K562 (cell line): ENCODE data around the gene POU3F1. TPM values are rescaled to one million over a fixed set of nuclear protein-coding genes. Genes with fewer than 3 reads are reported as not detected.

Experiments
- ARHGAP35 ChIP-seq: fragments of 450-650 bp; IDR thresholded peaks from 2 replicates; pipeline ENCODE4 v1.6.1; 2018; ENCODE audit not compliant: partially characterized antibody
- BCOR ChIP-seq: fragments of 450-650 bp; IDR thresholded peaks from 2 replicates; pipeline ENCODE4 v1.6.1; 2016
- CAMTA2 ChIP-seq: fragments of 250-450 bp; sonication (Bioruptor Pico); conservative IDR thresholded peaks from 2 replicates; pipeline ENCODE4 v1.5.1; 2022
- CBX1 ChIP-seq: sonication (generic); IDR thresholded peaks from 2 replicates; pipeline ENCODE4 v1.6.1; 2016; ENCODE audit warnings: antibody characterized with exemption, low read depth, mild to moderate bottlenecking
- CREBBP ChIP-seq: IDR thresholded peaks from one replicate; pipeline ENCODE4 v1.6.1; 2012; ENCODE audit warnings: low read depth, mild to moderate bottlenecking, control low read depth, inconsistent platforms, low read length
- DDX20 ChIP-seq: fragments of 450-650 bp; IDR thresholded peaks from 2 replicates; pipeline ENCODE4 v1.6.1; 2016; ENCODE audit warnings: missing genetic modification characterization, low read depth, mild to moderate bottlenecking, missing compliant biosample characterization, moderate library complexity
- ESRRA ChIP-seq: fragments of 450-650 bp; IDR thresholded peaks from 2 replicates; pipeline ENCODE4 v1.6.1; 2014; ENCODE audit warnings: low read depth, mild to moderate bottlenecking, moderate library complexity, borderline replicate concordance
- FOXK2 ChIP-seq, 2 experiments: fragments of 450-650 bp; IDR thresholded peaks in 1 of 2; conservative IDR thresholded peaks in 1 of 2; 2 replicates each; pipeline ENCODE4 v1.6.1; 2016; ENCODE audit warnings: low read depth in 2 of 2, mild to moderate bottlenecking in 1 of 2
- IFI16 ChIP-seq: fragments of 250-450 bp; sonication (Bioruptor Pico); IDR thresholded peaks from 2 replicates; pipeline ENCODE4 v2.1.2; 2022; ENCODE audit warnings: mild to moderate bottlenecking, inconsistent platforms
- KLF1 ChIP-seq: fragments of 450-650 bp; IDR thresholded peaks from 2 replicates; pipeline ENCODE4 v1.6.1; 2016; ENCODE audit warnings: missing genetic modification characterization, missing compliant biosample characterization
- KLF6 ChIP-seq: fragments of 250-450 bp; sonication (Bioruptor Pico); IDR thresholded peaks from 2 replicates; pipeline ENCODE4 v1.4.0; 2020; ENCODE audit warnings: mild to moderate bottlenecking, moderate library complexity, borderline replicate concordance
- PHB ChIP-seq: fragments of 250-450 bp; sonication (Bioruptor Pico); IDR thresholded peaks from 2 replicates; pipeline ENCODE4 v1.5.0; 2021
- SAFB ChIP-seq: fragments of 200-400 bp; formaldehyde crosslinking; IDR thresholded peaks from 2 replicates; pipeline ENCODE4 v1.6.1; 2017; ENCODE audit warnings: low read depth, low read length, borderline replicate concordance
- SMARCC2 ChIP-seq: fragments of 450-650 bp; IDR thresholded peaks from 2 replicates; pipeline ENCODE4 v1.6.1; 2017; ENCODE audit warnings: antibody characterized with exemption, moderate library complexity, mild to moderate bottlenecking, low read depth
- STAT5A ChIP-seq: IDR thresholded peaks from 2 replicates; pipeline ENCODE4 v1.6.1; 2012; ENCODE audit warnings: low read length, inconsistent platforms, borderline replicate concordance
- ZBTB8A ChIP-seq: fragments of 450-650 bp; IDR thresholded peaks from 2 replicates; pipeline ENCODE4 v1.6.1; 2018; ENCODE audit warnings: mild to moderate bottlenecking, moderate library complexity; ENCODE audit not compliant: partially characterized antibody
- ZC3H8 ChIP-seq: fragments of 450-650 bp; IDR thresholded peaks from 2 replicates; pipeline ENCODE4 v1.6.1; 2017
- ZNF121 ChIP-seq: sonication (generic); formaldehyde crosslinking; conservative IDR thresholded peaks from 2 replicates; pipeline ENCODE4 v1.8.0; 2022; ENCODE audit warnings: missing genetic modification reagents
- ZNF232 ChIP-seq: sonication (generic); formaldehyde crosslinking; IDR thresholded peaks from 2 replicates; pipeline ENCODE4 v1.8.0; 2022; ENCODE audit warnings: mild to moderate bottlenecking, missing genetic modification reagents
- polyA plus RNA-seq, 8 experiments: library from polyadenylated mRNA; depleted of rRNA in 4 of 8; stranded (reverse) in 5 of 8; unstranded in 3 of 8; fragments of >200 nt; fragmentation: Nextera tagmentation in 2 of 8; fragmentation: Illumina TruSeq in 1 of 8; extraction: Ambion mirVana in 2 of 8; extraction: Trizol in 1 of 8; gene quantifications; 2 replicates each; pipeline versions ENCODE4 v1.2.1 to v1.2.3, GENCODE V29; 2011 to 2014; ENCODE audit warnings: inconsistent platforms in 1 of 8, missing spikeins in 1 of 8
- total RNA-seq, 7 experiments: library from RNA; depleted of rRNA in 6 of 7; stranded (reverse); fragments of >200 nt in 6 of 7; fragmentation: Illumina TruSeq in 2 of 7; extraction: Trizol in 2 of 7; gene quantifications; 2 replicates each; pipeline versions ENCODE4 v1.2.1 to v1.2.3, GENCODE V29; 2011 to 2021; ENCODE audit warnings: low replicate concordance in 1 of 7
- TF ChIP-seq, protein P1 (sequence below): IDR thresholded peaks from 2 replicates; pipeline ENCODE4 v1.6.1; 2011; ENCODE audit warnings: borderline replicate concordance, low read depth, mild to moderate bottlenecking, moderate library complexity, low read length; ENCODE audit not compliant: insufficient read depth, poor library complexity, severe bottlenecking
- TF ChIP-seq, protein P2 (sequence below): fragments of 150-350 bp; IDR thresholded peaks from 2 replicates; pipeline ENCODE4 v1.6.1; 2014; ENCODE audit warnings: low read depth, mild to moderate bottlenecking, low read length, borderline replicate concordance
- TF ChIP-seq, protein P3 (sequence below): fragments of 450-650 bp; formaldehyde crosslinking; IDR thresholded peaks from 2 replicates; pipeline ENCODE4 v1.4.0; 2020; ENCODE audit warnings: mild to moderate bottlenecking, mixed read lengths

The POU3F1 gene
- total and polyA plus RNA-seq, 9 of the 15 experiments (the other 6 are each of a cell fraction or from before 2014, with no cell fraction given), result 0.09 TPM; not detected in 8

DNA sequence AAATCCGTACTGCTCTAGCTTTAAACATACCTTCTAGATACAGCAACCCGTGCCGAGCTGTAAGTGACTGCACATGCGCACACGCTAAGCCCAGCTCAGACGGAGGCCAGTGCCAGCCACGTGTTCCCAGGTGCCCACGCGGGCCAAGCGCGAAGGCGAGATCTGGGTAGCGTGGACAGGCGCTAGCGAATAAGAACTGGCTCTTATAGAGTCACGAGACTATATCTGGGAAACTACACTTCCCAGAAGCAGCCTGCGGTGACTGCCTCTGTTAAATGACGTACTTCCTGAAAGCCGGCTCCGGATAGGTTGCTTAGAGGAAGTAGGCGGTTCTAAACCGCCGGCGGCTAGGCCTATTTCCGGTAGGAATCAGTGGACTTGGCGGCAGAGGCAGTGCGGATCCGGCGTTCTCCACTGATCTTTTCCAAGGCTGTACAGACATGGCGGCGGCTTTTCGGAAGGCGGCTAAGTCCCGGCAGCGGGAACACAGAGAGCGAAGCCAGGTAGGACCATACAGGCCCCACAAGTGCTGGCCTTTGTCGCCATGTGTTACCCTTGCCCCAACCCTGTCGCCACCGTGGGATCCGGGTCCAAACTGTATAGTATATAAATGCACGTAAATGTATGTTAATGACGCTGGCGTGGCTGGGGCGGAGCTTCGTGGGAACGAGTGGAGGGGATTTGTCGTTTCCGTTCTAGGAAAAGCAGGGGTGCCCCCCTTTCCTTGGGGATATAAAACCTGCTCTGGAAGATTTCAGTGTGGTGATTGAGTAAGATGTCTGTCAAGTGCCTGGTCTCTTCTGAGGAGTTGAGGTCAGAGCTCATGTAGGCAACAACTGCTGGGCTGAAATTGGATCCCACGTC, 34.0 kb downstream of the POU3F1 start, which contains the start of gene UTP11 (continued):
- TF ChIP-seq, protein P1, sequence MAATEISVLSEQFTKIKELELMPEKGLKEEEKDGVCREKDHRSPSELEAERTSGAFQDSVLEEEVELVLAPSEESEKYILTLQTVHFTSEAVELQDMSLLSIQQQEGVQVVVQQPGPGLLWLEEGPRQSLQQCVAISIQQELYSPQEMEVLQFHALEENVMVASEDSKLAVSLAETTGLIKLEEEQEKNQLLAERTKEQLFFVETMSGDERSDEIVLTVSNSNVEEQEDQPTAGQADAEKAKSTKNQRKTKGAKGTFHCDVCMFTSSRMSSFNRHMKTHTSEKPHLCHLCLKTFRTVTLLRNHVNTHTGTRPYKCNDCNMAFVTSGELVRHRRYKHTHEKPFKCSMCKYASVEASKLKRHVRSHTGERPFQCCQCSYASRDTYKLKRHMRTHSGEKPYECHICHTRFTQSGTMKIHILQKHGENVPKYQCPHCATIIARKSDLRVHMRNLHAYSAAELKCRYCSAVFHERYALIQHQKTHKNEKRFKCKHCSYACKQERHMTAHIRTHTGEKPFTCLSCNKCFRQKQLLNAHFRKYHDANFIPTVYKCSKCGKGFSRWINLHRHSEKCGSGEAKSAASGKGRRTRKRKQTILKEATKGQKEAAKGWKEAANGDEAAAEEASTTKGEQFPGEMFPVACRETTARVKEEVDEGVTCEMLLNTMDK, result no peak
- TF ChIP-seq FOXK2 (conservative IDR thresholded peaks at IDR 0.05 in 1 of 2, IDR thresholded peaks at IDR 0.05 in 1 of 2; ENCODE audit: low read depth in 2 of 2) (peak in 1 of 2 experiments; percentile 70; a peak in 2 of 4 replicates), CAMTA2 (CRISPR knock-in tag) (no peak), STAT5A (no peak), IFI16 (CRISPR knock-in tag) (peak; percentile 93), CBX1 (peak; percentile 95), DDX20 (tag) (no peak), SMARCC2 (no peak), ZNF121 (CRISPR knock-in tag) (no peak), KLF1 (no peak), PHB (CRISPR knock-in tag) (no peak), CREBBP (no peak), ZC3H8 (no peak), KLF6 (CRISPR knock-in tag) (peak; percentile 95), SAFB (peak; percentile 51; the same call in 1 of the 2 replicates), ARHGAP35 (no peak), BCOR (no peak), ZBTB8A (no peak), ZNF232 (peak; percentile 95), ESRRA (peak; percentile 85; the same call in 1 of the 2 replicates)
- TF ChIP-seq, protein P2, sequence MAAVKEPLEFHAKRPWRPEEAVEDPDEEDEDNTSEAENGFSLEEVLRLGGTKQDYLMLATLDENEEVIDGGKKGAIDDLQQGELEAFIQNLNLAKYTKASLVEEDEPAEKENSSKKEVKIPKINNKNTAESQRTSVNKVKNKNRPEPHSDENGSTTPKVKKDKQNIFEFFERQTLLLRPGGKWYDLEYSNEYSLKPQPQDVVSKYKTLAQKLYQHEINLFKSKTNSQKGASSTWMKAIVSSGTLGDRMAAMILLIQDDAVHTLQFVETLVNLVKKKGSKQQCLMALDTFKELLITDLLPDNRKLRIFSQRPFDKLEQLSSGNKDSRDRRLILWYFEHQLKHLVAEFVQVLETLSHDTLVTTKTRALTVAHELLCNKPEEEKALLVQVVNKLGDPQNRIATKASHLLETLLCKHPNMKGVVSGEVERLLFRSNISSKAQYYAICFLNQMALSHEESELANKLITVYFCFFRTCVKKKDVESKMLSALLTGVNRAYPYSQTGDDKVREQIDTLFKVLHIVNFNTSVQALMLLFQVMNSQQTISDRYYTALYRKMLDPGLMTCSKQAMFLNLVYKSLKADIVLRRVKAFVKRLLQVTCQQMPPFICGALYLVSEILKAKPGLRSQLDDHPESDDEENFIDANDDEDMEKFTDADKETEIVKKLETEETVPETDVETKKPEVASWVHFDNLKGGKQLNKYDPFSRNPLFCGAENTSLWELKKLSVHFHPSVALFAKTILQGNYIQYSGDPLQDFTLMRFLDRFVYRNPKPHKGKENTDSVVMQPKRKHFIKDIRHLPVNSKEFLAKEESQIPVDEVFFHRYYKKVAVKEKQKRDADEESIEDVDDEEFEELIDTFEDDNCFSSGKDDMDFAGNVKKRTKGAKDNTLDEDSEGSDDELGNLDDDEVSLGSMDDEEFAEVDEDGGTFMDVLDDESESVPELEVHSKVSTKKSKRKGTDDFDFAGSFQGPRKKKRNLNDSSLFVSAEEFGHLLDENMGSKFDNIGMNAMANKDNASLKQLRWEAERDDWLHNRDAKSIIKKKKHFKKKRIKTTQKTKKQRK, result peak; percentile 24; the same call in 1 of the 2 replicates
- TF ChIP-seq, protein P3, sequence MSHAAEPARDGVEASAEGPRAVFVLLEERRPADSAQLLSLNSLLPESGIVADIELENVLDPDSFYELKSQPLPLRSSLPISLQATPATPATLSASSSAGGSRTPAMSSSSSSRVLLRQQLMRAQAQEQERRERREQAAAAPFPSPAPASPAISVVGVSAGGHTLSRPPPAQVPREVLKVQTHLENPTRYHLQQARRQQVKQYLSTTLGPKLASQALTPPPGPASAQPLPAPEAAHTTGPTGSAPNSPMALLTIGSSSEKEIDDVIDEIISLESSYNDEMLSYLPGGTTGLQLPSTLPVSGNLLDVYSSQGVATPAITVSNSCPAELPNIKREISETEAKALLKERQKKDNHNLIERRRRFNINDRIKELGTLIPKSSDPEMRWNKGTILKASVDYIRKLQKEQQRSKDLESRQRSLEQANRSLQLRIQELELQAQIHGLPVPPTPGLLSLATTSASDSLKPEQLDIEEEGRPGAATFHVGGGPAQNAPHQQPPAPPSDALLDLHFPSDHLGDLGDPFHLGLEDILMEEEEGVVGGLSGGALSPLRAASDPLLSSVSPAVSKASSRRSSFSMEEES, result peak; percentile 98
